Vagina (tissue), 2 donors: ENCODE results near the gene COL23A1. TPM values are rescaled to one million over a fixed set of nuclear protein-coding genes. Genes with fewer than 3 reads are reported as not detected.
A peak's percentile ranks its signal among the peaks of the same experiment; 100 is the strongest.

ENCODE experiments used
- DNase-seq, 2 donors: peaks; one replicate each; pipeline ENCODE4 v3.0.0-alpha.2; 2017; ENCODE audit errors: extremely low spot score in 2 of 2
- H3K27ac ChIP-seq: fragments of 200-600 bp; sonication (generic); one replicate; pipeline ENCODE4 v1.5.1; 2019
- H3K27me3 ChIP-seq: fragments of 200-600 bp; sonication (generic); one replicate; pipeline ENCODE4 v1.5.1; 2019
- H3K36me3 ChIP-seq, 2 donors: fragments of 200-600 bp; sonication (generic); one replicate each; pipeline ENCODE4 v1.5.1; 2017 to 2019
- H3K4me1 ChIP-seq: fragments of 200-600 bp; sonication (generic); one replicate; pipeline ENCODE4 v1.5.1; 2019
- H3K4me3 ChIP-seq, 2 donors: fragments of 200-600 bp; sonication (generic); 1 replicate in 1 of 2; 2 replicates in 1 of 2; pipeline ENCODE4 v1.5.1; 2016 to 2019
- H3K9me3 ChIP-seq: fragments of 200-600 bp; sonication (generic); one replicate; pipeline ENCODE4 v1.5.1; 2019
- CTCF ChIP-seq, 3 experiments: fragments of 450-650 bp in 2 of 3; fragments of 200-600 bp in 1 of 3; sonication (generic) in 1 of 3; IDR thresholded peaks; one replicate each; pipeline ENCODE4 v1.5.1; 2017 to 2019; ENCODE audit warnings: antibody characterized with exemption in 3 of 3, mild to moderate bottlenecking in 2 of 3, moderate library complexity in 2 of 3
- POLR2A ChIP-seq, 2 donors: fragments of 450-650 bp; IDR thresholded peaks; one replicate each; pipeline ENCODE4 v1.6.1; 2017; ENCODE audit warnings: antibody characterized with exemption in 2 of 2, mild to moderate bottlenecking in 2 of 2, moderate library complexity in 2 of 2
- POLR2AphosphoS5 ChIP-seq, 2 donors: sonication (generic); formaldehyde crosslinking; IDR thresholded peaks; one replicate each; pipeline ENCODE4 v1.9.0; 2017; ENCODE audit warnings: antibody characterized with exemption in 2 of 2, mild to moderate bottlenecking in 2 of 2, low read depth in 1 of 2; ENCODE audit not compliant: insufficient read depth in 1 of 2
- intact Hi-C: fragments of 100-400 bp; cut with DNase I; formaldehyde crosslinking; loops from one replicate; pipeline ENCODE4 v1.15.1; 2023
- total RNA-seq: library from RNA; depleted of rRNA; stranded (reverse); fragments of >200 nt; gene quantifications from one replicate; pipeline ENCODE4 v1.2.3, GENCODE V29; 2016

Gene COL23A1
- total RNA-seq, 1 donor from 2014 or later: 3.7 TPM

DNA sequence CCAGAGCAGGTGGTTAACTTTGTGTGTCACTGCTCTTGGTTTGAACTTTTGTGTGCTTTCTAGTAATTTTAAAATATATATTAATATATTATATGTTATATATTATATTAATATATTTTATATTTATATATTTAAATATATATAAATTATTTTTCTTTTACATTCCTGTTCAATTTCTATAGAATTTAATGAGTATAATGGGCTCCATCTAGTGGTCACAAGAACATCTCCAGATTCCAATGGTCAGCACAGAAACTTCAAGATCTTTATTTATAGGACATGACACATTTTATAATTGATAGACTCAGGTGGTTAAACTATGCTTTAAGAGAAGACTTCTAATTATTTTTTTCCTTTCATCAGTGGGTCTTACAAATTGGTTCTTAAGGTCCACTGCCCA is 39.1 kb downstream of the COL23A1 start:
- no peaks in the 10 kb centered on the region for H3K4me1 ChIP-seq
- no peaks in the 10 kb centered on the region for H3K9me3 ChIP-seq
- no peak overlapping the region for H3K27ac ChIP-seq
- peak in 2 of 3 experiments; percentile 15 to 21 for TF ChIP-seq CTCF (IDR thresholded peaks at IDR 0.05)
- no peak for TF ChIP-seq POLR2A (IDR thresholded peaks at IDR 0.05)
- no peak for TF ChIP-seq POLR2AphosphoS5 (IDR thresholded peaks at IDR 0.05; ENCODE audit: insufficient read depth in 1 of 2, low read depth in 1 of 2)
- intact Hi-C loops: loop anchor here (5.0 kb wide), 1 partner anchor 274 kb away; no protein-coding TSS in a partner anchor
- H3K27me3 ChIP-seq: no peaks in the 10 kb centered on the region
- H3K4me3 ChIP-seq: no peak overlapping the region
- DNase-seq: no peak
- H3K36me3 ChIP-seq: no peaks in the 10 kb centered on the region

DNA sequence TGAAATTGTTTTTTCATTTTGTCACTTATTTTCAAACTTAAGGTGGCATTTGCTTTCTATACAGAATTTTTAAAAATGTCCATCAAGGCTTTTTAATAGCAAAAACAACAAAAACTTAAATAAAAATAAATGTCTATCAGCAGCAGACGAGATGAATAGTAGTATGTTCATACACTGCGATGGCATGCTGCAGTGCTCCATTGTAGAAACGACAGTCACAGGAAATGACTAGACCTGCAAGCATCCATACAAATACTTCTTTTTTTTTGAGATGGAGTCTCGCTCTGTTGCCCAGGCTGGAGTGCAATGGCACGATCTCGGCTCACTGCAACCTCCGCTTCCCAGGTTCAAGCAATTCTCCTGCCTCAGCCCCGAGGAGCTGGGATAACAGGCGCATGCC is 41.4 kb downstream of the COL23A1 start:
- no peak for TF ChIP-seq POLR2A (IDR thresholded peaks at IDR 0.05)
- no peak for TF ChIP-seq POLR2AphosphoS5 (IDR thresholded peaks at IDR 0.05; ENCODE audit: insufficient read depth in 1 of 2, low read depth in 1 of 2)
- TF ChIP-seq CTCF (IDR thresholded peaks at IDR 0.05): no peak
- Histone ChIP-seq H3K9me3 (no peaks in the 10 kb centered on the region), H3K36me3 (no peaks in the 10 kb centered on the region), H3K4me1 (no peaks in the 10 kb centered on the region), H3K4me3 (no peak overlapping the region), H3K27me3 (no peaks in the 10 kb centered on the region), H3K27ac (no peak overlapping the region)
- no peak for DNase-seq
- intact Hi-C loops: no loop called here

GRCh38 chr5:178547753-178548415 is 42.3 kb downstream of the COL23A1 start:
- Histone ChIP-seq H3K4me3 (no peak overlapping the region), H3K27ac (no peak overlapping the region), H3K9me3 (no peaks in the 10 kb centered on the region), H3K27me3 (no peaks in the 10 kb centered on the region), H3K36me3 (no peaks in the 10 kb centered on the region), H3K4me1 (no peaks in the 10 kb centered on the region)
- DNase-seq: no peak
- TF ChIP-seq POLR2AphosphoS5 (IDR thresholded peaks at IDR 0.05; ENCODE audit: insufficient read depth in 1 of 2, low read depth in 1 of 2): no peak
- no peak for TF ChIP-seq CTCF (IDR thresholded peaks at IDR 0.05)
- no peak for TF ChIP-seq POLR2A (IDR thresholded peaks at IDR 0.05)
- intact Hi-C loops: no loop called here

DNA sequence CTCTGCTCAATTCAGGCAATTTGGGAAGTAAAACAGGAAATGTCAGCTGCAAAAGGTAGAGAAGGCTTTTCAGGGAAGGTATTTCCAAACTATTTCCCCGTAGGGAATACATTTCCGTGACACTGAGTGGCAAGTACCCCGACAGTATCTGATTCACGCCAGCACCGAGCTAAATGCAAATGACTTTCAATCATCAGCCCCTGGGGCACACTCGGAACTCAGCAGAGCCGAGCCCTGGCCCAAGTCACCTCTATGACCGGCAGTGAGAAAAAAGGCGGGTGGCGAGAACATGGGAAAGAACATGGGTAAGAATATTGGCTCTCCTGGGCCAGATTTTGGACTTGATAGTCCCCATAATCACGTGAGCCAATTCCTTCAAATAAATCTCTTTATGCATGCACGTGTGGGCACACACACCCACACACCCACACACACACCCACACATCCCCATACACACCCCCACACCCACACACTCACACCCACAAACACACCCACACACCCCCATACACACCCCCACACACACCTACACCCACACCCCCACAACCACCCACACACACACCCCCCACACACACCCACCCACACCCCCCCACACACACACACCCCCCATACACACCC is 43.0 kb downstream of the COL23A1 start:
- H3K27me3 ChIP-seq: no peaks in the 10 kb centered on the region
- intact Hi-C loops: no loop called here
- no peaks in the 10 kb centered on the region for H3K36me3 ChIP-seq
- H3K9me3 ChIP-seq: no peaks in the 10 kb centered on the region
- no peak for TF ChIP-seq CTCF (IDR thresholded peaks at IDR 0.05)
- no peak for TF ChIP-seq POLR2A (IDR thresholded peaks at IDR 0.05)
- no peak for TF ChIP-seq POLR2AphosphoS5 (IDR thresholded peaks at IDR 0.05; ENCODE audit: insufficient read depth in 1 of 2, low read depth in 1 of 2)
- H3K4me3 ChIP-seq: no peak overlapping the region
- no peaks in the 10 kb centered on the region for H3K4me1 ChIP-seq
- DNase-seq: no peak
- H3K27ac ChIP-seq: no peak overlapping the region

DNA sequence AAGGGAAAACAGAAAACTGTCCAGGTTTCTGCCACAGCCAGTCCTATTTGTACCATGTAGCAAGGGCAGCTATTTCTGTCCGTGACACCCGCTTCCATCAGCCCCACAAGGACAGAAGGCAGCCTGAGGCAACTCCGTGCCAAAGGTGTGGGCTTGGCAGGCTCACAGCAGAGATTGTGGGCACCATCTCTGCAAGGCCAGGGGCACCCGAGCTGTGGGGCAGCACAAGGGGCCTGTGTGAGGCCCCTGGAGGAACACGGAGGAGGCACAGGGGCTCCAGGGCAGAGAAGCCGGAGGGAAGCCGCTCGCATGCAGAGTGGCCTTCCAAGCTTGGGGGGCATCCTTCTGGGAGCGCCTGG is 43.5 kb downstream of the COL23A1 start:
- no peak for DNase-seq
- no peaks in the 10 kb centered on the region for H3K27me3 ChIP-seq
- TF ChIP-seq CTCF (IDR thresholded peaks at IDR 0.05) (no peak), POLR2A (IDR thresholded peaks at IDR 0.05) (no peak), POLR2AphosphoS5 (IDR thresholded peaks at IDR 0.05; ENCODE audit: insufficient read depth in 1 of 2, low read depth in 1 of 2) (no peak)
- no peak overlapping the region for H3K4me3 ChIP-seq
- H3K9me3 ChIP-seq: no peaks in the 10 kb centered on the region
- intact Hi-C loops: no loop called here
- H3K27ac ChIP-seq: no peak overlapping the region
- no peaks in the 10 kb centered on the region for H3K36me3 ChIP-seq
- H3K4me1 ChIP-seq: no peaks in the 10 kb centered on the region
